ENCODE results near the gene GSTCD. TPM values are rescaled to one million over a fixed set of nuclear protein-coding genes. Genes with fewer than 3 reads are reported as not detected.

GSTCD gene
- total RNA-seq, 1 experiment from 2014 or later, result 21.7 TPM

GRCh38 chr4:105683038-105683437 is 25.5 kb upstream of the GSTCD start (continued):
- TF ChIP-seq ZNF425 (CRISPR knock-in tag; conservative IDR thresholded peaks at IDR 0.05) (no peak), ZNF671 (CRISPR knock-in tag; IDR thresholded peaks at IDR 0.05) (no peak), GABPB1 (CRISPR knock-in tag; IDR thresholded peaks at IDR 0.05) (no peak), ATF1 (CRISPR knock-in tag; IDR thresholded peaks at IDR 0.05) (no peak), TEAD4 (CRISPR knock-in tag; IDR thresholded peaks at IDR 0.05) (no peak), STAT6 (CRISPR knock-in tag; conservative IDR thresholded peaks at IDR 0.05; ENCODE audit: low read depth) (no peak), ELF4 (CRISPR knock-in tag; IDR thresholded peaks at IDR 0.05; ENCODE audit: low read depth) (no peak), FOXJ3 (CRISPR knock-in tag; IDR thresholded peaks at IDR 0.05; ENCODE audit: borderline replicate concordance) (no peak), CDX4 (CRISPR knock-in tag; IDR thresholded peaks at IDR 0.05; ENCODE audit: borderline replicate concordance) (no peak), PRRX2 (CRISPR knock-in tag; IDR thresholded peaks at IDR 0.05) (no peak), ATF3 (CRISPR knock-in tag; conservative IDR thresholded peaks at IDR 0.05) (no peak), ZNF219 (CRISPR knock-in tag; IDR thresholded peaks at IDR 0.05; ENCODE audit: borderline replicate concordance) (no peak), KAT7 (CRISPR knock-in tag; IDR thresholded peaks at IDR 0.05; ENCODE audit: borderline replicate concordance) (no peak), ZMAT4 (CRISPR knock-in tag; IDR thresholded peaks at IDR 0.05) (no peak)

- Mint-ChIP-seq H3K9me3 (no peaks in the 10 kb centered on the region), H3K27me3 (ENCODE audit: low read depth) (no peaks in the 10 kb centered on the region), H3K27ac (no peak overlapping the region), H3K36me3 (no peaks in the 10 kb centered on the region), H3K4me3 (no peak overlapping the region), H3K4me1 (no peaks in the 10 kb centered on the region)
- ATAC-seq (no peak), DNase-seq (ENCODE audit: low spot score) (no peak)
- ChIA-PET CTCF (no interaction called here), POLR2A (no interaction called here)
- TF ChIP-seq JUN (CRISPR knock-in tag; IDR thresholded peaks at IDR 0.05), result no peak
- TF ChIP-seq MAX (CRISPR knock-in tag; IDR thresholded peaks at IDR 0.05), result no peak
- TF ChIP-seq ATF3 (CRISPR knock-in tag; conservative IDR thresholded peaks at IDR 0.05), result no peak
- no peak for TF ChIP-seq SP1 (CRISPR knock-in tag; conservative IDR thresholded peaks at IDR 0.05)
- no peak for TF ChIP-seq ETV6 (CRISPR knock-in tag; IDR thresholded peaks at IDR 0.05)
- no peak for TF ChIP-seq ARID4B (CRISPR knock-in tag; IDR thresholded peaks at IDR 0.05; ENCODE audit: borderline replicate concordance)
- TF ChIP-seq ELF4 (CRISPR knock-in tag; IDR thresholded peaks at IDR 0.05; ENCODE audit: low read depth), result no peak
- TF ChIP-seq TP53 (CRISPR knock-in tag; IDR thresholded peaks at IDR 0.05), result no peak
- TF ChIP-seq AR (CRISPR knock-in tag; IDR thresholded peaks at IDR 0.05), result no peak
Observed at GRCh38 chr4:105686571-105686970, 22.0 kb upstream of the GSTCD start.

Measured in WTC11 (cell line).